Measurements from ENCODE around the gene SCAF4.
"Not testable (repeated sequence)": the region's sequence is repeated elsewhere in the genome, so short reads cannot be mapped to it uniquely, and the experiment has no call there.

The SCAF4 gene

GRCh38 chr21:31731857-31732596, at the start of gene SCAF4:
TSS of gene SCAF4 (minus strand) at chr21:31732118. CDS start at chr21:31731692, 426 bp downstream.
- FAIRE-seq = no peak

- FAIRE-seq = no peak
These were observed 49.0 kb upstream of the SCAF4 start for GRCh38 chr21:31780944-31781343.

- FAIRE-seq = no peak
These were observed 46.6 kb upstream of the SCAF4 start for GRCh38 chr21:31778546-31778945.

GRCh38 chr21:31777857-31778256, 45.9 kb upstream of the SCAF4 start:
- FAIRE-seq = no peak

- FAIRE-seq = no peak
These were observed 42.1 kb upstream of the SCAF4 start for GRCh38 chr21:31774031-31774430.

GRCh38 chr21:31772674-31773555, 41.0 kb upstream of the SCAF4 start:
- no peak for FAIRE-seq

GRCh38 chr21:31771685-31772084, 39.8 kb upstream of the SCAF4 start:
- no peak for FAIRE-seq

GRCh38 chr21:31768710-31769109, 36.8 kb upstream of the SCAF4 start:
- FAIRE-seq = no peak

GRCh38 chr21:31766899-31767298, 35.0 kb upstream of the SCAF4 start:
- FAIRE-seq = no peak

- FAIRE-seq = not testable (repeated sequence)
These were observed 33.9 kb upstream of the SCAF4 start for GRCh38 chr21:31765850-31766249.

- no peak for FAIRE-seq
These were observed 29.0 kb upstream of the SCAF4 start for GRCh38 chr21:31760931-31761330.

GRCh38 chr21:31756787-31757186, 24.9 kb upstream of the SCAF4 start:
- FAIRE-seq = no peak

- FAIRE-seq = no peak
These were observed 23.1 kb upstream of the SCAF4 start for GRCh38 chr21:31755027-31755426.

- FAIRE-seq = no peak
These were observed 22.7 kb upstream of the SCAF4 start for GRCh38 chr21:31754708-31754960.

- no peak for FAIRE-seq
These were observed 22.2 kb upstream of the SCAF4 start for GRCh38 chr21:31753949-31754707.

GRCh38 chr21:31752967-31753366, 21.0 kb upstream of the SCAF4 start:
- no peak for FAIRE-seq

- no peak for FAIRE-seq
These were observed 20.4 kb upstream of the SCAF4 start for GRCh38 chr21:31752352-31752751.

- no peak for FAIRE-seq
These were observed 18.9 kb upstream of the SCAF4 start for GRCh38 chr21:31750843-31751242.

- no peak for FAIRE-seq
These were observed 12.4 kb upstream of the SCAF4 start for GRCh38 chr21:31744182-31744800.

GRCh38 chr21:31743712-31744111, 11.8 kb upstream of the SCAF4 start:
- no peak for FAIRE-seq

- FAIRE-seq = no peak
These were observed 9.2 kb upstream of the SCAF4 start for GRCh38 chr21:31741116-31741515.

- not testable (repeated sequence) for FAIRE-seq
These were observed 5.9 kb upstream of the SCAF4 start for GRCh38 chr21:31737586-31738397.

All from colon (tissue), 2 donors.